Measurements from ENCODE around the gene CREG1.

Gene CREG1

GRCh38 chr1:167553136-167554027 lies at the start of gene CREG1:
TSS of gene CREG1 (minus strand) at chr1:167553762.
- DNase-seq (ENCODE audit: low read depth in 2 of 2): peak; percentile 89 to 94
- peak within 1 kb of the TSS; percentile 63 to 69 for H3K4me3 ChIP-seq (replicated peaks in 1 of 2; ENCODE audit: low read depth in 2 of 2, low read length in 2 of 2)
- no peak for TF ChIP-seq CTCF (IDR thresholded peaks at IDR 0.05; ENCODE audit: low read depth, low read length)

DNA sequence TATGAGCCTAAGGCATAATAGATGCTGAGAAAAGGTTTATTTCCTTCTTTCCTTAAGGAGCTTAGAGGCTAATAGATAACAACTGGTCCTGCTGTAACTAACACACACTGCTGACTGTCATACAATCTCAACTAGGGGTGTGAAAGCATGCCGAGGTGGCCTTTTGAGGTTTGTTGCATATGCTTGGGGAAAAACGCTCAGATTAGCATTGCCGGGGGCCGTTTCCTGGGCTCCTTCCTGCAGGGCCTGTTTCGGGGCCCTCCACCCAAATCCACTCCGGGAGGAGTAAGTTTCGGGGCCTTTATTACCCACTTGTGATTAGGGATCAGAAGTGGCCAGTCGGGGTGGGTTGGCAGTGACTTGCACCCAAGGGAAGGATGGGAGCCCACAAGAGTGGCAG lies 49.3 kb upstream of the CREG1 start:
- no peak for TF ChIP-seq CTCF (IDR thresholded peaks at IDR 0.05; ENCODE audit: low read depth, low read length)
- no peak overlapping the region for H3K4me3 ChIP-seq (replicated peaks in 1 of 2; ENCODE audit: low read depth in 2 of 2, low read length in 2 of 2)
- DNase-seq (ENCODE audit: low read depth in 2 of 2): no peak

GRCh38 chr1:167601442-167602383 lies 48.2 kb upstream of the CREG1 start:
- TF ChIP-seq CTCF (IDR thresholded peaks at IDR 0.05; ENCODE audit: low read depth, low read length): no peak
- DNase-seq (ENCODE audit: low read depth in 2 of 2): peak in 1 of 2 donors; percentile 39
- H3K4me3 ChIP-seq (replicated peaks in 1 of 2; ENCODE audit: low read depth in 2 of 2, low read length in 2 of 2): no peak overlapping the region

- H3K4me3 ChIP-seq (replicated peaks in 1 of 2; ENCODE audit: low read depth in 2 of 2, low read length in 2 of 2): no peak overlapping the region
- TF ChIP-seq CTCF (IDR thresholded peaks at IDR 0.05; ENCODE audit: low read depth, low read length): peak; percentile 34
- DNase-seq (ENCODE audit: low read depth in 2 of 2): peak; percentile 65 to 78
Observed at GRCh38 chr1:167599957-167600581, 46.5 kb upstream of the CREG1 start.

- no peak for TF ChIP-seq CTCF (IDR thresholded peaks at IDR 0.05; ENCODE audit: low read depth, low read length)
- DNase-seq (ENCODE audit: low read depth in 2 of 2): no peak
- no peak overlapping the region for H3K4me3 ChIP-seq (replicated peaks in 1 of 2; ENCODE audit: low read depth in 2 of 2, low read length in 2 of 2)
Observed at GRCh38 chr1:167594822-167595221, 41.3 kb upstream of the CREG1 start.

DNA sequence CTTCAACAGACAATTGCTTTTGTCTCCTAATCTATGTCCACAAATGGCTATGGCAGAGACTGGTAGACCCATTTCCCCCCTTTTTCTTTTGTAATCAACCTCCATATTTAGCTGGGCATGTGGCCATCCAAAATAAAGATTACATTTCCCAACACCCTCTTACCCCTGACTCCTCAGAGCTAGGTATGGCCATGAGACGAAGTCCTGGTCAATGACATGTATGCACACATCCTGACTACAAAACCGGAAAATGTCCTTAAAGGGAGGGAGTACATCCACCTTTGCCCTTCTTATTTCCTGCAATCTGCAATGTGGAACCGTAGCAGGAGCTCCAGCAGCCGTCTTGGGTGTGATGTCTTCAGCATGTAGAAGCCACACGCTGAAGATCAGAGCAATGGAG lies 40.3 kb upstream of the CREG1 start:
- DNase-seq (ENCODE audit: low read depth in 2 of 2): no peak

More for the DNA sequence above, 40.3 kb upstream of the CREG1 start:
- no peak overlapping the region for H3K4me3 ChIP-seq (replicated peaks in 1 of 2; ENCODE audit: low read depth in 2 of 2, low read length in 2 of 2)
- TF ChIP-seq CTCF (IDR thresholded peaks at IDR 0.05; ENCODE audit: low read depth, low read length): no peak
